Activated CD8-positive, alpha-beta T cell treated with anti-CD3 and anti-CD28 coated beads, Interleukin-2, amount 10 ng/mL, durations not matched to agents 7 days and 5 days (primary cell): Measurements from ENCODE around the gene GPLD1. TPM values are rescaled to one million over a fixed set of nuclear protein-coding genes. Genes with fewer than 3 reads are reported as not detected.
"Not testable (repeated sequence)": the region's sequence is repeated elsewhere in the genome, so short reads cannot be mapped to it uniquely, and the experiment has no call there.

Experiments
- ATAC-seq: fragments of 150-1000 bp; cut with Tn5 transposase; one replicate; pipeline ENCODE4 v1.10.0; 2021; ENCODE audit warnings: moderate library complexity
- CTCF ChIA-PET: fragments of 350-600 bp; sonication (Branson Sonifier 250); formaldehyde crosslinking; loops from one replicate; lab custom pipeline; 2021; ENCODE audit warnings: antibody characterized with exemption; lab: Charles Lee
- POLR2A ChIA-PET: fragments of 350-600 bp; sonication (Branson Sonifier 250); formaldehyde crosslinking; loops from one replicate; lab custom pipeline; 2021; ENCODE audit warnings: antibody characterized with exemption; lab: Charles Lee
- DNase-seq: peaks from one replicate; pipeline ENCODE4 v3.0.0-alpha.2; 2020
- H3K27ac Mint-ChIP-seq: one replicate; pipeline ENCODE4 v1.8.0; 2021; ENCODE audit warnings: mild to moderate bottlenecking, mixed read lengths
- H3K27me3 Mint-ChIP-seq: one replicate; pipeline ENCODE4 v1.8.0; 2021; ENCODE audit warnings: low read depth, mixed read lengths
- H3K36me3 Mint-ChIP-seq: one replicate; pipeline ENCODE4 v1.8.0; 2021; ENCODE audit warnings: low read depth, mixed read lengths
- H3K4me1 Mint-ChIP-seq: one replicate; pipeline ENCODE4 v1.8.0; 2021; ENCODE audit warnings: low read depth, mixed read lengths
- H3K4me3 Mint-ChIP-seq: one replicate; pipeline ENCODE4 v1.8.0; 2021; ENCODE audit warnings: mild to moderate bottlenecking, mixed read lengths
- H3K9me3 Mint-ChIP-seq: one replicate; pipeline ENCODE4 v1.8.0; 2022; ENCODE audit warnings: mixed read lengths; ENCODE audit not compliant: insufficient read depth
- total RNA-seq, 2 experiments: library from RNA; stranded (reverse); gene quantifications; one replicate each; pipeline ENCODE4 v1.2.3, GENCODE V29; 2021

GPLD1 gene
- total RNA-seq, 2 experiments from 2014 or later: 0.34 to 0.45 TPM

DNA sequence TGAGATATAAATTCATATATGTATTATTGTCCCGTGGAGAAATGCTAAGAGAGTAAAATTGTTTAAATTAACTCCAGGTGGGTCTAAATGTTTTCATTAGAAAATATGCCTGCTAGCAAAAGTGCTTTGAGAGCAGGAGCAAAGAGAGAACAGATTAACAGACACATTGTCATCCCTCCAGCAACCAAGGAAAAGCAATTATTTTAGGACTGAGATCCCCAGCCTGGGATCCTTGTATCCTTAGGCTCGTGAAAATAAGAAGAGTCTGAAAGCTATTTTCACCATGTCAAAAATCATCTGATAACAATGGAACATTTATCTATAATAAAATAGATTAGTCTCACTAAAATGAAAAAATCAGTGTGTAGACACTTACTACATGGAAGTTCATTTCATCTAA lies 98.2 kb downstream of the GPLD1 start:
- no peak overlapping the region for H3K4me3 Mint-ChIP-seq
- H3K9me3 Mint-ChIP-seq: no peaks in the 10 kb centered on the region
- ATAC-seq: no peak
- H3K4me1 Mint-ChIP-seq: peaks cover 12% of the 10 kb centered on the region
- ChIA-PET POLR2A (no interaction called here), CTCF (no interaction called here)
- no peak overlapping the region for H3K27ac Mint-ChIP-seq
- no peak for DNase-seq
- no peaks in the 10 kb centered on the region for H3K36me3 Mint-ChIP-seq
- peaks cover 10% of the 10 kb centered on the region for H3K27me3 Mint-ChIP-seq

GRCh38 chr6:24387818-24388217 lies 101.6 kb downstream of the GPLD1 start:
- ATAC-seq: no peak
- ChIA-PET POLR2A (no interaction called here), CTCF (interaction anchor here (1.3 kb wide), 1 partner anchor 28 kb away, joined by 5 read pairs; no protein-coding TSS in a partner anchor)
- Mint-ChIP-seq H3K4me3 (no peak overlapping the region), H3K27me3 (peaks cover 10% of the 10 kb centered on the region), H3K9me3 (no peaks in the 10 kb centered on the region), H3K4me1 (peaks cover 12% of the 10 kb centered on the region), H3K36me3 (no peaks in the 10 kb centered on the region), H3K27ac (no peak overlapping the region)
- DNase-seq: no peak

- H3K4me3 Mint-ChIP-seq: no peak overlapping the region
- H3K4me1 Mint-ChIP-seq: no peaks in the 10 kb centered on the region
- POLR2A ChIA-PET: no interaction called here
- peaks cover 7% of the 10 kb centered on the region for H3K27me3 Mint-ChIP-seq
- CTCF ChIA-PET: interaction anchor here (1.6 kb wide), 1 partner anchor 103 kb away, joined by 4 read pairs; no protein-coding TSS in a partner anchor
- no peaks in the 10 kb centered on the region for H3K9me3 Mint-ChIP-seq
- DNase-seq (no peak), ATAC-seq (no peak)
- no peaks in the 10 kb centered on the region for H3K36me3 Mint-ChIP-seq
- H3K27ac Mint-ChIP-seq: no peak overlapping the region
Observed at GRCh38 chr6:24385536-24386269, 103.7 kb downstream of the GPLD1 start.

- H3K4me3 Mint-ChIP-seq, POLR2A ChIA-PET, DNase-seq, H3K9me3 Mint-ChIP-seq, H3K27ac Mint-ChIP-seq, H3K4me1 Mint-ChIP-seq, H3K27me3 Mint-ChIP-seq, ATAC-seq, H3K36me3 Mint-ChIP-seq: not testable (repeated sequence)
- CTCF ChIA-PET: interaction anchor here (1.6 kb wide), 1 partner anchor 101 kb away, joined by 4 read pairs; no protein-coding TSS in a partner anchor
Observed at GRCh38 chr6:24384369-24385130, 104.8 kb downstream of the GPLD1 start.

DNA sequence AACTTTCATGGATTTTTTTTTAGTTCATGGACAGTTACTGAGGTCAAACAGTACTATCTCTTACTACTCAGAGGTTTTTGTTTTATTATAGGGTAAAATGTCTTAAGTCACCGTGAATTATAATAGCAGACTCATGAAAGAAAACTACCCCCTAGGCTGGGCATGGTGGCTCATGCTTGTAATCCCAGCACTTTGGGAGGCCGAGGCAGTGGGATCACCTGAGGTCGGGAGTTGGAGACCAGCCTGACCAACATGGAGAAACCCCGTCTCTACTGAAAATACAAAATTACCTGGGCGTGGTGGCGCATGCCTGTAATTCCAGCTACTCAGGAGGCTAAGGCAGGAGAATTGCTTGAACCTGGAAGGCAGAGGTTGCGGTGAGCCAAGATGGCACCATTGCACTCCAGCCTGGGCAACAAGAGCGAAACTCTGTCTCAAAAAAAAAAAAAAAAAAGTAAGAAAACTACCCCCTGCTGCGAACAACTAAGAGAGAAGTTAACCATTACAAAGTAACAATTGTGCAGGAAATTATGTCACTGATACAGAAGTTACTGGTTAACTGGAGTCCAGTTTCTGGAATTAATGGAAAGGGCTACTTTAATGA lies 106.4 kb downstream of the GPLD1 start:
- H3K36me3 Mint-ChIP-seq, CTCF ChIA-PET, ATAC-seq, H3K9me3 Mint-ChIP-seq, POLR2A ChIA-PET, H3K4me1 Mint-ChIP-seq, H3K4me3 Mint-ChIP-seq, DNase-seq, H3K27ac Mint-ChIP-seq: not testable (repeated sequence)
- H3K27me3 Mint-ChIP-seq: peaks cover 14% of the 10 kb centered on the region

DNA sequence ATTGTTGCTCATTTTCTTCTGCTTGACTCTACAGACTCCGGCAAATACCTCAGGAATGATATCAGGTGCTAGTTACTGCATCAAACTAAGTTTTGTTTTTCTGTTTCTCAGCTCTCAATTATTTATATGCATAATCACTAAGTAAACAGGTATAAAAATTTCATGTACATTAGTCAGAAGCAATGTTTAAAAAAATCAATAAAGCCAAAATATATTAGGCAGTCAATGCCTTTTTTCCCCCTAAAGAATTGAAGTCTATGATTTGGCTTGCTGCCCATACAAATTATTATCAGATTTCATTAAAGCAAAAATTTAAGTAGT lies 107.2 kb downstream of the GPLD1 start:
- Mint-ChIP-seq H3K4me1 (no peaks in the 10 kb centered on the region), H3K9me3 (no peaks in the 10 kb centered on the region), H3K4me3 (no peak overlapping the region), H3K36me3 (no peaks in the 10 kb centered on the region), H3K27me3 (peaks cover 14% of the 10 kb centered on the region), H3K27ac (no peak overlapping the region)
- CTCF ChIA-PET: no interaction called here
- POLR2A ChIA-PET: no interaction called here
- ATAC-seq: no peak
- DNase-seq: no peak

- ATAC-seq: no peak
- CTCF ChIA-PET: no interaction called here
- H3K27ac Mint-ChIP-seq: no peak overlapping the region
- no peaks in the 10 kb centered on the region for H3K4me1 Mint-ChIP-seq
- no peak for DNase-seq
- H3K36me3 Mint-ChIP-seq: no peaks in the 10 kb centered on the region
- H3K9me3 Mint-ChIP-seq: no peaks in the 10 kb centered on the region
- no peak overlapping the region for H3K4me3 Mint-ChIP-seq
- POLR2A ChIA-PET: no interaction called here
- H3K27me3 Mint-ChIP-seq: peaks cover 19% of the 10 kb centered on the region
Observed at GRCh38 chr6:24381476-24382219, 107.7 kb downstream of the GPLD1 start.

DNA sequence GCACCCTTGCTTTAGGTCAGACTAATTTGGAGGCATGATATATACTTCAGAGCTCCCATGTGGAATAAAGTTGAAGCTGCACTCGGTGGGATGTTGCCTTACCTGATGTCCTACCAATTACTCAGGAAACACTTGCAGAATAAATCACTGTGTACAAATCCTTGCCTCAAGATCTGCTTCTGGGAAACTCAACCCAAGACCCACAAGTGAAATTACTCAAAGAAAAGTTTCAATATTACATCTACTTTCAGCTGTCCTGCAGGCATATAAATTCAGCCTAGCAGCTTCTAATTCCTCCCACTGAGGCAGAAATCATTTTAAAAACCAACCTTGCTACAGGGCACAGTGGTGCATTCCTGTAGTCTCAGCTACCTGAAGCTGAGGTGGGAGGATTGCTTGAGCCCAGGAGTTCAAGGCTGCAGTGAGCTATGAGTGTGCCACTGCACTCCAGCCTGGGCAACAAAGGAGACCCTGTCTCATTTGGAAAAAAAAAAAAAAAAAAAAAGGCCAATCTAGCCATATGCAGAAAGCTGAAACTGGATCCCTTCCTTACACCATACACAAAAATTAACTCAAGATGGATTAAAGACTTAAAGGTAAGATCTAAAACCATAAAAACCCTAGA lies 110.8 kb downstream of the GPLD1 start:
- DNase-seq: no peak
- ChIA-PET CTCF (interaction anchor here (0.7 kb wide), 1 partner anchor 48 kb away, joined by 3 read pairs; no protein-coding TSS in a partner anchor), POLR2A (no interaction called here)

More for the DNA sequence above, 110.8 kb downstream of the GPLD1 start:
- H3K27ac Mint-ChIP-seq: no peak overlapping the region
- no peak for ATAC-seq
- no peaks in the 10 kb centered on the region for H3K36me3 Mint-ChIP-seq
- H3K4me3 Mint-ChIP-seq: no peak overlapping the region
- H3K9me3 Mint-ChIP-seq: no peaks in the 10 kb centered on the region
- H3K4me1 Mint-ChIP-seq: no peaks in the 10 kb centered on the region
- peaks cover 12% of the 10 kb centered on the region for H3K27me3 Mint-ChIP-seq

Other genes with a start within 250 kb of the GPLD1 start
- gene DCDC2, start 131.5 kb downstream of the GPLD1 start, total RNA-seq: not detected
- gene MRS2, start 86.6 kb downstream of the GPLD1 start, total RNA-seq: 10 to 100 TPM; 20.3 to 21.3 TPM
- 1 to 10 TPM; 4.8 to 4.9 TPM for gene ALDH5A1, start 5.4 kb upstream of the GPLD1 start, total RNA-seq
- under 1 TPM in 1 of 2 experiments, not detected in 1; 0.10 TPM for gene KIAA0319, start 156.6 kb upstream of the GPLD1 start, total RNA-seq
- 10 to 100 TPM; 43.0 to 44.0 TPM for gene TDP2, start 177.3 kb upstream of the GPLD1 start, total RNA-seq
- 10 to 100 TPM; 21.3 to 22.6 TPM for gene ACOT13, start 177.5 kb upstream of the GPLD1 start, total RNA-seq
- 100 to 1,000 TPM; 121 to 128 TPM for gene C6orf62, start 229.6 kb upstream of the GPLD1 start, total RNA-seq